ENCODE measurements around the gene CSAG2.

CSAG2 gene

GRCh38 chrX:152663086-152663485 is 46.0 kb downstream of the CSAG2 start:
- DNase-seq (ENCODE audit: low read depth) = no peak

DNA sequence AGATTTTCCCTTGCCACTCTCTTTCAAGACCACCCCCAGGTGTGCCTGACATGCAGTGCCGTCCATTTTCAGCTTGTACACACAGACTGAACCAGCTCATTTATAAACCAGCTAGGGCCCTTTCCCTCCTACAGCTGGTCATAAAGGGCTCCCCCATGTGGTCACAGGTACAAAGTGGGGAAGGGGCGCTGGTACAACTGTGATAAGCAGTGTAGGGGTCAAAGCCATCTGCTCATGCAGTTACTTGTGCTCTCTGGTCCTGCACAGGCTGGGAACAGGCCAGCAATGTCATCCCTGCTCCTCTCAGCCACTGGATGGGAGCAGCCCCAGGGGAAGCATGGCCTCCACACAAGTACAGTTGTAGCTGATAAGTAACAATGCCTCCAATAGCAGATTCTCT is 50.8 kb downstream of the CSAG2 start:
- no peak for DNase-seq (ENCODE audit: low read depth)

Data from activated T-helper 9 cell treated with anti-CD3 and anti-CD28 coated beads, Interleukin-2, amount 50 U/mL, for 16 hours (primary cell).